HepG2 (cell line): ENCODE data around the gene IL22RA1.

Experiments
- CEBPB ChIP-seq: IDR thresholded peaks from 2 replicates; pipeline ENCODE4 v1.6.1; 2011; ENCODE audit warnings: low read depth, low read length, improper control_type of control experiment, borderline replicate concordance
- EP300 ChIP-seq, 3 experiments: sonication (generic) in 1 of 3; formaldehyde crosslinking in 1 of 3; IDR thresholded peaks; 2 replicates each; pipeline versions ENCODE4 v1.5.1 to v1.6.1; 2011 to 2020; ENCODE audit warnings: low read depth in 2 of 3, low read length in 2 of 3, borderline replicate concordance in 1 of 3, improper control_type of control experiment in 1 of 3, mild to moderate bottlenecking in 1 of 3, missing genetic modification reagents in 1 of 3, moderate library complexity in 1 of 3
- IKZF5 ChIP-seq: IDR thresholded peaks from 2 replicates; pipeline ENCODE4 v1.6.1; 2018; ENCODE audit warnings: missing genetic modification reagents, mild to moderate bottlenecking, missing compliant biosample characterization
- MYC ChIP-seq: sonication (generic); formaldehyde crosslinking; IDR thresholded peaks from 2 replicates; pipeline ENCODE4 v1.9.0; 2021; ENCODE audit warnings: missing genetic modification reagents, borderline replicate concordance

GRCh38 chr1:24103879-24104278 lies 39.1 kb downstream of the IL22RA1 start:
- no peak for TF ChIP-seq MYC (CRISPR knock-in tag)
- TF ChIP-seq EP300 (IDR thresholded peaks at IDR 0.05; ENCODE audit: low read depth in 2 of 2, low read length in 2 of 2), result no peak
- TF ChIP-seq EP300 (CRISPR knock-in tag; IDR thresholded peaks at IDR 0.05; ENCODE audit: borderline replicate concordance), result no peak
- TF ChIP-seq IKZF5 (CRISPR knock-in tag), result no peak
- TF ChIP-seq CEBPB, result no peak
